Glutamatergic neuron (in vitro differentiated cells): Measurements from ENCODE around the gene TNRC18. TPM values are rescaled to one million over a fixed set of nuclear protein-coding genes. Genes with fewer than 3 reads are reported as not detected.

Source experiments
- DNase-seq: peaks from one replicate; pipeline ENCODE4 v3.0.0; 2022
- H3K27ac Mint-ChIP-seq: one replicate; pipeline ENCODE4 v1.8.0; 2020; ENCODE audit warnings: mild to moderate bottlenecking, mixed read lengths, inconsistent platforms; ENCODE audit not compliant: unreplicated experiment
- H3K27me3 Mint-ChIP-seq: one replicate; pipeline ENCODE4 v1.8.0; 2020; ENCODE audit warnings: mild to moderate bottlenecking, moderate library complexity, mixed read lengths, inconsistent platforms; ENCODE audit not compliant: unreplicated experiment
- H3K36me3 Mint-ChIP-seq: one replicate; pipeline ENCODE4 v1.8.0; 2020; ENCODE audit warnings: mild to moderate bottlenecking, mixed read lengths, inconsistent platforms; ENCODE audit not compliant: unreplicated experiment
- H3K4me1 Mint-ChIP-seq: one replicate; pipeline ENCODE4 v1.8.0; 2020; ENCODE audit warnings: mild to moderate bottlenecking, low read depth, mixed read lengths, inconsistent platforms; ENCODE audit not compliant: unreplicated experiment
- H3K4me3 Mint-ChIP-seq: one replicate; pipeline ENCODE4 v1.8.0; 2020; ENCODE audit warnings: mild to moderate bottlenecking, mixed read lengths, inconsistent platforms; ENCODE audit not compliant: unreplicated experiment
- H3K9me3 Mint-ChIP-seq: one replicate; pipeline ENCODE4 v1.8.0; 2020; ENCODE audit warnings: mild to moderate bottlenecking, moderate library complexity, mixed read lengths, inconsistent platforms; ENCODE audit not compliant: unreplicated experiment
- total RNA-seq: library from RNA; stranded (reverse); fragmentation: NEBNext Ultra II Directional; extraction: Animal tissue kit (Norgen Biotek cat#: 25700); gene quantifications from one replicate; pipeline ENCODE4 v1.2.1, GENCODE V29; 2021; ENCODE audit not compliant: unreplicated experiment
- TF ChIP-seq, protein P1 (sequence below): fragments of 200-600 bp; sonication (generic); IDR thresholded peaks from one replicate; pipeline ENCODE4 v1.5.0; 2021; ENCODE audit not compliant: partially characterized antibody, unreplicated experiment

Gene TNRC18
- total RNA-seq, 1 donor from 2014 or later = 54.6 TPM

DNA sequence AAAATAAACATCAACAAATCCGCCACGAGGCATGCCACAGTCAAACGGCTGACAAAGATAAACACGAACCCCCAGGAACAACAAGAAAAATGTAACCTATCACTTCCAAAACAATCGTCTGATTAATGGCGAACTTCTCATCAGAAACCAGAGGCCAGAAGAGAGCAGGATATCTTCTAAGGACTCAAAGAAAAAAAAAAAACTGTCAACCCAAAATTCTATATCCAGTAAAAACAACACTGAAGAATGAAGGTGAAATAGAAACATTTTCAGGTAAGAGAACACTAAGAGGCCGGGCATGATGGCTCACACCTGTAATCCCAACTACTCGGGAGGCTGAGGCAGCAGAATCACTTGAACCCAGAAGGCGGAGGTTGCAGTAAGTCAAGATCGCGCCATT is 86.6 kb downstream of the TNRC18 start:
- Mint-ChIP-seq H3K27ac (no peak overlapping the region), H3K9me3 (peaks cover 9% of the 10 kb centered on the region), H3K27me3 (peaks cover 7% of the 10 kb centered on the region), H3K36me3 (peaks cover 21% of the 10 kb centered on the region), H3K4me3 (no peak overlapping the region), H3K4me1 (no peaks in the 10 kb centered on the region)
- TF ChIP-seq, protein P1, sequence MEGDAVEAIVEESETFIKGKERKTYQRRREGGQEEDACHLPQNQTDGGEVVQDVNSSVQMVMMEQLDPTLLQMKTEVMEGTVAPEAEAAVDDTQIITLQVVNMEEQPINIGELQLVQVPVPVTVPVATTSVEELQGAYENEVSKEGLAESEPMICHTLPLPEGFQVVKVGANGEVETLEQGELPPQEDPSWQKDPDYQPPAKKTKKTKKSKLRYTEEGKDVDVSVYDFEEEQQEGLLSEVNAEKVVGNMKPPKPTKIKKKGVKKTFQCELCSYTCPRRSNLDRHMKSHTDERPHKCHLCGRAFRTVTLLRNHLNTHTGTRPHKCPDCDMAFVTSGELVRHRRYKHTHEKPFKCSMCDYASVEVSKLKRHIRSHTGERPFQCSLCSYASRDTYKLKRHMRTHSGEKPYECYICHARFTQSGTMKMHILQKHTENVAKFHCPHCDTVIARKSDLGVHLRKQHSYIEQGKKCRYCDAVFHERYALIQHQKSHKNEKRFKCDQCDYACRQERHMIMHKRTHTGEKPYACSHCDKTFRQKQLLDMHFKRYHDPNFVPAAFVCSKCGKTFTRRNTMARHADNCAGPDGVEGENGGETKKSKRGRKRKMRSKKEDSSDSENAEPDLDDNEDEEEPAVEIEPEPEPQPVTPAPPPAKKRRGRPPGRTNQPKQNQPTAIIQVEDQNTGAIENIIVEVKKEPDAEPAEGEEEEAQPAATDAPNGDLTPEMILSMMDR = no peak
- no peak for DNase-seq

DNA sequence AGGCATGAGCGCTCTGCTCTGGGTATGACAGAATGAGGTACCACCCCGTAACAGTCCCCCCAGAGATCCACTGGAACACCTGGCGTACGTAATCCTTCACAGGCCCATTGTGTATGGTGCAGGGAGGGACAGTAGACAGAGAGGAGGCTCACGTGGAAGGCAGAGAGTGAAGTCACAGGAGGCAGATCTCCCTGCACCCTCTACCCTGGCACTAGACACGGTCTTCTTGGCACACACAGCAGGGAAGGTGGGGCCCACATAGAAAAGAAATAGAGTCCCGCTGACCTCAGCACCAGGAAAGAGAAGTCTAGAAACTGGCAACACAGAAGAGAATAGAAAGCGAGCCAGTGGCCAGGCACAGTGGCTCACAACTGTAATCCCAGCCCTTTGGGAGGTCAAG is 89.0 kb downstream of the TNRC18 start:
- Mint-ChIP-seq H3K36me3 (peaks cover 15% of the 10 kb centered on the region), H3K4me1 (no peaks in the 10 kb centered on the region), H3K27ac (no peak overlapping the region)

DNA sequence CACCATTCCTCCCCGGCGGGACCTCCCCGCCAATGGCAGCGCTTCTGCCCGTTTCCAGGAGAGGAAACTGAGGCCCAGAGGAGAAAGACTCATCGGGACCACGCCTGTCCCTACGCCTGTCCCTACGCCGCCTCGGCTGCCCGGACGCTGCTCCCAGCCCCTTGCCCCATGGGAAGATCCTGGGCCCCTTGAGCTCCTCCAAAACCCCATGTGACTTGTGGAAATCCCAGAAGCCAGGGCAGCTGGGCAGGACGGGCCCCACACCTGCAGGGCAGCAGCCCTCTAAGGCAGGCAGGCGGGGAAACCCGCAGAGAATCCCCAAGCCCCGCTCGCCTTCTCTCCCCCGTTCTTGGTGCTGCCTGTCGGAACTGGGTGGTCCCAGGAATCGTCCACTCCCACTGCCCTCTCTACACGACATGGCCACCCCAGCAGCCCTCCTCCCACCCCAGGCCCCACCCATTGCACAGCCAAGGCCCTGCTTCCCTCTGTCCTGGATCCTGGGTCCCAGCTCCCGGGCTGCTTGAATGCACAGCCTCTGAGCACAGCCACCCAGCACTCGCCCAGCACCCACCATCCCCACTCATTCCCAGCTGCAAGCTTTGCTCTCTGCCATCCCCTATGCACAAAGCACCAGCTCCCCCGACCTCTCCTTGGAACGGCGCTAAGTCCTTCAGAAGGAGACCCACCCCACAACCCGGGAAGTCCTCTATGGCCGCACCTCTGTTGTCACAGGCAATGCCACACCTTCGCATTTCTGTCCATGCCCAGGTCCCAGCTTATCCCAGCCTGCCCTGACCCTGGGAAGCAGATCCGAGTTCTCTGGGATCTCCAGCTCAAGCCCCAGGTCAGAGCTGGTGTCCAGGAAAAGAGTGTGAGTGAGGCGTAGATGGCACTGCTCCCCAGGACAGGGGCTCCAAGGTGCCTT is 90.3 kb downstream of the TNRC18 start:
- TF ChIP-seq, protein P1 = no peak
- H3K27ac Mint-ChIP-seq = no peak overlapping the region

More for the DNA sequence above, 89.0 kb downstream of the TNRC18 start:
- Mint-ChIP-seq H3K4me3 (no peak overlapping the region), H3K9me3 (peaks cover 6% of the 10 kb centered on the region), H3K27me3 (peaks cover 2% of the 10 kb centered on the region)
- TF ChIP-seq, protein P1 = no peak
- DNase-seq = no peak

GRCh38 chr7:5332579-5332978 is 91.1 kb downstream of the TNRC18 start:
- TF ChIP-seq, protein P1 = no peak
- peaks cover 4% of the 10 kb centered on the region for H3K9me3 Mint-ChIP-seq
- H3K27ac Mint-ChIP-seq = no peak overlapping the region
- no peak overlapping the region for H3K4me3 Mint-ChIP-seq
- DNase-seq = no peak
- no peaks in the 10 kb centered on the region for H3K4me1 Mint-ChIP-seq
- H3K27me3 Mint-ChIP-seq = peaks cover 2% of the 10 kb centered on the region
- peaks cover 14% of the 10 kb centered on the region for H3K36me3 Mint-ChIP-seq

More for the DNA sequence above, 90.3 kb downstream of the TNRC18 start:
- no peak overlapping the region for H3K4me3 Mint-ChIP-seq
- no peak for DNase-seq
- no peaks in the 10 kb centered on the region for H3K4me1 Mint-ChIP-seq
- H3K9me3 Mint-ChIP-seq = peaks cover 4% of the 10 kb centered on the region
- peaks cover 2% of the 10 kb centered on the region for H3K27me3 Mint-ChIP-seq
- peaks cover 14% of the 10 kb centered on the region for H3K36me3 Mint-ChIP-seq

- H3K4me3 Mint-ChIP-seq = no peak overlapping the region
- TF ChIP-seq, protein P1 = no peak
- peaks cover 7% of the 10 kb centered on the region for H3K36me3 Mint-ChIP-seq
- H3K4me1 Mint-ChIP-seq = no peaks in the 10 kb centered on the region
- H3K27ac Mint-ChIP-seq = no peak overlapping the region
- H3K9me3 Mint-ChIP-seq = peaks cover 2% of the 10 kb centered on the region
- peaks cover 3% of the 10 kb centered on the region for H3K27me3 Mint-ChIP-seq
- no peak for DNase-seq
Measured at GRCh38 chr7:5330288-5330687, 93.3 kb downstream of the TNRC18 start.
